BLaER1 (cell line): ENCODE data around the gene HEBP1.

ENCODE experiments used
- H3K27ac ChIP-seq: shearing (Covaris generic); formaldehyde crosslinking; 2 replicates; pipeline ENCODE4 v1.8.1; 2022
- H3K27me3 ChIP-seq: shearing (Covaris generic); formaldehyde crosslinking; 2 replicates; pipeline ENCODE4 v1.8.1; 2022
- H3K36me3 ChIP-seq: shearing (Covaris generic); formaldehyde crosslinking; 2 replicates; pipeline ENCODE4 v1.8.1; 2022
- H3K4me1 ChIP-seq: shearing (Covaris generic); formaldehyde crosslinking; 2 replicates; pipeline ENCODE4 v1.8.1; 2022
- H3K4me2 ChIP-seq: shearing (Covaris generic); formaldehyde crosslinking; 2 replicates; pipeline ENCODE4 v1.8.1; 2022
- H3K4me3 ChIP-seq: shearing (Covaris generic); formaldehyde crosslinking; 2 replicates; pipeline ENCODE4 v1.8.1; 2022
- H3K9ac ChIP-seq: shearing (Covaris generic); formaldehyde crosslinking; 2 replicates; pipeline ENCODE4 v1.8.1; 2022
- H3K9me3 ChIP-seq: shearing (Covaris generic); formaldehyde crosslinking; 2 replicates; pipeline ENCODE4 v1.8.1; 2022
- H4K20me1 ChIP-seq: shearing (Covaris generic); formaldehyde crosslinking; 2 replicates; pipeline ENCODE4 v1.8.1; 2022
- Cebpa-rat ChIP-seq: shearing (Covaris generic); IDR thresholded peaks from 2 replicates; pipeline ENCODE4 v1.8.1; 2022

HEBP1 gene

GRCh38 chr12:12999959-13000615 is at the start of gene HEBP1:
Gene HEBP1 (minus strand): TSS chr12:13000265. CDS start chr12:13000114, 151 bp downstream.
- Histone ChIP-seq H3K4me2 (peak within 1 kb of the TSS; percentile 100), H3K4me1 (peaks cover 23% of the 10 kb centered on the region), H3K27ac (peak within 1 kb of the TSS; percentile 51; the same call in 1 of the 2 replicates), H3K27me3 (peaks cover 24% of the 10 kb centered on the region), H3K4me3 (peak within 1 kb of the TSS; percentile 76), H3K9me3 (no peaks in the 10 kb centered on the region), H3K9ac (peak within 1 kb of the TSS; percentile 80), H3K36me3 (no peaks in the 10 kb centered on the region), H4K20me1 (no peaks in the 10 kb centered on the region)
- no peak for TF ChIP-seq Cebpa-rat

GRCh38 chr12:13049816-13050215 is 49.8 kb upstream of the HEBP1 start:
- Histone ChIP-seq H3K27ac (no peak overlapping the region), H3K4me3 (no peak overlapping the region), H3K36me3 (peaks cover 14% of the 10 kb centered on the region), H3K9ac (no peak overlapping the region), H3K4me1 (peaks cover 14% of the 10 kb centered on the region), H3K27me3 (no peaks in the 10 kb centered on the region), H3K9me3 (peaks cover 23% of the 10 kb centered on the region), H3K4me2 (no peak overlapping the region), H4K20me1 (no peaks in the 10 kb centered on the region)
- no peak for TF ChIP-seq Cebpa-rat

GRCh38 chr12:13046964-13047363 is 46.9 kb upstream of the HEBP1 start:
- H3K36me3 ChIP-seq, result 0 out of 2 replicates have a peak, but pooled peaks cover 6% of the 10 kb centered on the region

GRCh38 chr12:13045816-13046215 is 45.8 kb upstream of the HEBP1 start:
- Histone ChIP-seq H3K4me1 (peaks cover 24% of the 10 kb centered on the region), H4K20me1 (no peaks in the 10 kb centered on the region), H3K27me3 (no peaks in the 10 kb centered on the region), H3K9ac (no peak overlapping the region), H3K4me3 (no peak overlapping the region), H3K27ac (no peak overlapping the region), H3K9me3 (no peaks in the 10 kb centered on the region; the same call in 1 of the 2 replicates), H3K4me2 (peak overlapping the region; percentile 97; the same call in 1 of the 2 replicates), H3K36me3 (0 out of 2 replicates have a peak, but pooled peaks cover 6% of the 10 kb centered on the region)
- no peak for TF ChIP-seq Cebpa-rat

More at GRCh38 chr12:13046964-13047363, 46.9 kb upstream of the HEBP1 start:
- H3K9me3 ChIP-seq, result no peaks in the 10 kb centered on the region; the same call in 1 of the 2 replicates
- no peak overlapping the region for H3K9ac ChIP-seq
- H3K4me2 ChIP-seq, result no peak overlapping the region
- H3K4me1 ChIP-seq, result peaks cover 21% of the 10 kb centered on the region
- no peaks in the 10 kb centered on the region for H3K27me3 ChIP-seq
- H3K27ac ChIP-seq, result no peak overlapping the region
- no peak overlapping the region for H3K4me3 ChIP-seq
- no peaks in the 10 kb centered on the region for H4K20me1 ChIP-seq
- TF ChIP-seq Cebpa-rat, result no peak

- Histone ChIP-seq H3K27ac (peak overlapping the region; percentile 81), H3K9ac (peak overlapping the region; percentile 85), H3K4me2 (peak overlapping the region; percentile 97), H3K27me3 (no peaks in the 10 kb centered on the region), H4K20me1 (no peaks in the 10 kb centered on the region), H3K4me3 (peak overlapping the region; percentile 86), H3K4me1 (peaks cover 33% of the 10 kb centered on the region), H3K9me3 (no peaks in the 10 kb centered on the region; the same call in 1 of the 2 replicates), H3K36me3 (0 out of 2 replicates have a peak, but pooled peaks cover 6% of the 10 kb centered on the region)
- no peak for TF ChIP-seq Cebpa-rat
Observed at GRCh38 chr12:13044906-13045299, 44.8 kb upstream of the HEBP1 start.

- no peak for TF ChIP-seq Cebpa-rat
- H3K27ac ChIP-seq, result peak within 1 kb of the TSS; percentile 81
Observed at GRCh38 chr12:13044002-13044905, 44.2 kb upstream of the HEBP1 start, which contains the start of gene FAM234B. Gene FAM234B (plus strand): TSS chr12:13044381. CDS start chr12:13044404, 23 bp downstream.

GRCh38 chr12:13042666-13043230 is 42.7 kb upstream of the HEBP1 start:
- TF ChIP-seq Cebpa-rat, result no peak
- no peaks in the 10 kb centered on the region for H3K9me3 ChIP-seq
- no peak overlapping the region for H3K9ac ChIP-seq
- no peaks in the 10 kb centered on the region for H3K36me3 ChIP-seq
- H3K27ac ChIP-seq, result no peak overlapping the region
- H3K27me3 ChIP-seq, result no peaks in the 10 kb centered on the region
- no peak overlapping the region for H3K4me2 ChIP-seq
- H3K4me3 ChIP-seq, result no peak overlapping the region
- H4K20me1 ChIP-seq, result no peaks in the 10 kb centered on the region
- peaks cover 46% of the 10 kb centered on the region for H3K4me1 ChIP-seq

More at GRCh38 chr12:13044002-13044905, 44.2 kb upstream of the HEBP1 start, which contains the start of gene FAM234B:
- Histone ChIP-seq H3K4me2 (peak within 1 kb of the TSS; percentile 97), H3K36me3 (0 out of 2 replicates have a peak, but pooled peaks cover 5% of the 10 kb centered on the region), H3K9me3 (no peaks in the 10 kb centered on the region; the same call in 1 of the 2 replicates), H3K4me1 (peaks cover 40% of the 10 kb centered on the region), H3K9ac (peak within 1 kb of the TSS; percentile 85), H3K4me3 (peak within 1 kb of the TSS; percentile 86), H3K27me3 (no peaks in the 10 kb centered on the region), H4K20me1 (no peaks in the 10 kb centered on the region)

GRCh38 chr12:13041224-13041623 is 41.2 kb upstream of the HEBP1 start:
- Histone ChIP-seq H3K36me3 (no peaks in the 10 kb centered on the region), H3K4me1 (peaks cover 46% of the 10 kb centered on the region), H3K27ac (no peak overlapping the region), H3K4me2 (no peak overlapping the region), H4K20me1 (no peaks in the 10 kb centered on the region), H3K4me3 (no peak overlapping the region), H3K9ac (no peak overlapping the region), H3K9me3 (no peaks in the 10 kb centered on the region), H3K27me3 (no peaks in the 10 kb centered on the region)
- no peak for TF ChIP-seq Cebpa-rat

- Histone ChIP-seq H3K4me3 (no peak overlapping the region), H4K20me1 (no peaks in the 10 kb centered on the region), H3K9ac (no peak overlapping the region), H3K36me3 (no peaks in the 10 kb centered on the region), H3K4me2 (peak overlapping the region; percentile 70), H3K9me3 (no peaks in the 10 kb centered on the region), H3K27me3 (no peaks in the 10 kb centered on the region), H3K4me1 (peaks cover 31% of the 10 kb centered on the region), H3K27ac (peak overlapping the region; percentile 69)
- no peak for TF ChIP-seq Cebpa-rat
Observed at GRCh38 chr12:13039328-13039956, 39.4 kb upstream of the HEBP1 start.
